Stimulated activated CD4-positive, alpha-beta T cell treated with anti-CD3 and anti-CD28 coated beads, Interleukin-1b, Interleukin-23, amount 100 ng/mL, for 24 hours (primary cell): Measurements from ENCODE around the gene MIP.
"Not testable (repeated sequence)": the region's sequence is repeated elsewhere in the genome, so short reads cannot be mapped to it uniquely, and the experiment has no call there.

Experiments used
- DNase-seq, 4 experiments: peaks; one replicate each; pipeline ENCODE4 v3.0.0-alpha.2; 2020; ENCODE audit warnings: low read depth in 4 of 4, low spot score in 1 of 4

MIP gene

GRCh38 chr12:56454557-56454956, at the start of gene MIP:
Gene MIP (minus strand): TSS chr12:56454657. CDS start chr12:56454613, 44 bp downstream.
- no peak for DNase-seq

GRCh38 chr12:56499879-56500278, 45.4 kb upstream of the MIP start:
- not testable (repeated sequence) for DNase-seq

GRCh38 chr12:56499452-56499851, 45.0 kb upstream of the MIP start:
- not testable (repeated sequence) for DNase-seq

GRCh38 chr12:56498126-56498902, 43.9 kb upstream of the MIP start:
- DNase-seq = not testable (repeated sequence)

- peak in 3 of 4 experiments; percentile 36 to 46 (median 45) for DNase-seq
Observed at GRCh38 chr12:56496704-56497103, 42.2 kb upstream of the MIP start.

- not testable (repeated sequence) for DNase-seq
Observed at GRCh38 chr12:56494481-56494880, 40.0 kb upstream of the MIP start.

GRCh38 chr12:56494106-56494415, 39.6 kb upstream of the MIP start:
- not testable (repeated sequence) for DNase-seq

- DNase-seq = not testable (repeated sequence)
Observed at GRCh38 chr12:56493409-56494105, 39.1 kb upstream of the MIP start.

GRCh38 chr12:56490360-56490759, 35.9 kb upstream of the MIP start:
- no peak for DNase-seq

- peak in 3 of 4 experiments; percentile 36 to 54 (median 44) for DNase-seq
Observed at GRCh38 chr12:56488041-56488955, 33.8 kb upstream of the MIP start, which contains the start of gene GLS2. Gene GLS2 (minus strand): TSS chr12:56488161. CDS start chr12:56488118, 43 bp downstream.

- no peak for DNase-seq
Observed at GRCh38 chr12:56487448-56488040, 33.1 kb upstream of the MIP start.

GRCh38 chr12:56486694-56487093, 32.2 kb upstream of the MIP start:
- DNase-seq = no peak

GRCh38 chr12:56484566-56484965, 30.1 kb upstream of the MIP start:
- DNase-seq = no peak

- DNase-seq = no peak
Observed at GRCh38 chr12:56479625-56480024, 25.2 kb upstream of the MIP start.

GRCh38 chr12:56477521-56478225, 23.2 kb upstream of the MIP start:
- DNase-seq = no peak

- DNase-seq = no peak
Observed at GRCh38 chr12:56476972-56477432, 22.5 kb upstream of the MIP start.

- no peak for DNase-seq
Observed at GRCh38 chr12:56476143-56476542, 21.7 kb upstream of the MIP start.

GRCh38 chr12:56474389-56474788, 19.9 kb upstream of the MIP start:
- no peak for DNase-seq

GRCh38 chr12:56469007-56469930, 14.8 kb upstream of the MIP start:
- no peak for DNase-seq
